Rectal smooth muscle tissue (tissue), 1 donor: ENCODE data around the gene PCP2.

Experiments used
- H3K27ac ChIP-seq: one replicate; pipeline ENCODE4 v1.7.0; 2013; ENCODE audit warnings: low read depth, low read length, inconsistent platforms
- H3K27me3 ChIP-seq: one replicate; pipeline ENCODE4 v1.7.0; 2013; ENCODE audit warnings: low read length; ENCODE audit not compliant: control insufficient read depth, insufficient read depth
- H3K36me3 ChIP-seq: one replicate; pipeline ENCODE4 v1.7.0; 2013; ENCODE audit warnings: low read length; ENCODE audit not compliant: control insufficient read depth, insufficient read depth
- H3K4me1 ChIP-seq: one replicate; pipeline ENCODE4 v1.7.0; 2013; ENCODE audit warnings: low read length; ENCODE audit not compliant: control insufficient read depth, insufficient read depth
- H3K4me3 ChIP-seq: one replicate; pipeline ENCODE4 v1.7.0; 2013; ENCODE audit warnings: low read length
- H3K9ac ChIP-seq: one replicate; pipeline ENCODE4 v1.7.0; 2013; ENCODE audit warnings: low read length

The PCP2 gene

DNA sequence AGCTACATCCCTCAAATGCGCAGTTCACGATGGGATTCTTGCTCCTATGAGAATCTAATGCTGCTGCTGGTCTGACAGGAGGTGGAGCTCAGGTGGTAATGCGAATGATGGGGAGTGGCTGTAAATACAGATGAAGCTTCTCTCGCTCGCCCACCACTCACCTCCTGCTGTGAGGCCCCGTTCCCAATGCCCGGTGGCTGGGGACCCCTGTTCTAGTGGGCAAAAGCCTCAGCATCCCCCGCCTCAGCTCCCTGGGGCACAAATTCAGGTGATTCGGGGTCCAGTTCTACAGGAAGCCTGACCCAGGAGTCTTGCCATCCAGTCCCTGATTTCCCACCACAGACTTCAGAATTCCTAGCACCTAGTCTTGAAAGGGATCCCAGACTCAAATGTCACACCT lies 39.0 kb upstream of the PCP2 start:
- H3K4me3 ChIP-seq, result no peak overlapping the region
- no peaks in the 10 kb centered on the region for H3K36me3 ChIP-seq
- peaks cover 4% of the 10 kb centered on the region for H3K27me3 ChIP-seq
- H3K4me1 ChIP-seq, result no peaks in the 10 kb centered on the region
- H3K9ac ChIP-seq, result no peak overlapping the region
- no peak overlapping the region for H3K27ac ChIP-seq

DNA sequence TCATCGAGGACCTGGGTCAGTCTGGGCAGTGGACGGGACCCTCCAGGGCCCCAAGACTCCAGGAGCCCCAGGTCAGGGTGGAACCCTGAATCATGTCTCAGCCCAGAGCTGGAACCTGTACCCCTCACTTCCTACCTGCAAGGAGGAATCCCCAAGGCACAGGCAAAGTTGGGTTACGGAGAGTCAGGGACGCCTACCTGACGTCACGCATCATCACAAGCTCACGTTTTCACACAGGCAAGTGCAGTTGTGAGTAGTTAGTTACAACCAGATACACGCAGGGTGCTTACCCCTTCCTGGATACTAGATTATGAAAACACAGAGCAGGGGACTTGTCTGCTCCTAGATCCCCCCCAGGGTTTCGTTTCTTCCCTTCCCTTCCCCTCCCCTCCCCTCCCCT lies 37.3 kb upstream of the PCP2 start:
- Histone ChIP-seq H3K4me3 (no peak overlapping the region), H3K27me3 (peaks cover 4% of the 10 kb centered on the region), H3K36me3 (no peaks in the 10 kb centered on the region), H3K9ac (no peak overlapping the region), H3K27ac (no peak overlapping the region), H3K4me1 (no peaks in the 10 kb centered on the region)

DNA sequence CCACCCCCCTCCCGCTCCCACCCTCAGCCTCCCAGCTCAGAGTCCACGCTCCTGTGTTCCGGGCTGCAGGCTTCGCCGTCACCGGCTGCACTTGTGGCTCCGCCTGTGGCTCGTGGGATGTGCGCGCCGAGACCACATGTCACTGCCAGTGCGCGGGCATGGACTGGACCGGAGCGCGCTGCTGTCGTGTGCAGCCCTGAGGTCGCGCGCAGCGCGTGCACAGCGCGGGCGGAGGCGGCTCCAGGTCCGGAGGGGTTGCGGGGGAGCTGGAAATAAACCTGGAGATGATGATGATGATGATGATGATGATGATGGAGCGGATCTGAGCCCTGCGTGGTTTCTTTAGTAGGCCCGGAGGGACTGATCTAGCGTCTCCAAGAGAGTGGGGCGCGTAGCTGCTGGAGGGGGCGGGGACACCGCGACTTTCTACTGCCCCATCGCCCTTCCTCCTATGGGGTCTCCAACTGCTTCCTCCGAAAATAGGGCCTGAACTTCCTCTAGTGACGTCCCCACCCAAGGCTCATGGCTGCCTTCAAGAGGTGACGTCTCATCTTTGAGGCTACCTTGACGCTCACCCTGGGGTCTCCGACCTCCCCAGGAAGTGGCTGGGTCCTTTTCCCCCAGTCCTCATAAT lies 36.7 kb upstream of the PCP2 start:
- no peaks in the 10 kb centered on the region for H3K4me1 ChIP-seq
- no peak overlapping the region for H3K9ac ChIP-seq
- no peak overlapping the region for H3K27ac ChIP-seq
- H3K4me3 ChIP-seq, result no peak overlapping the region
- peaks cover 4% of the 10 kb centered on the region for H3K27me3 ChIP-seq
- no peaks in the 10 kb centered on the region for H3K36me3 ChIP-seq

DNA sequence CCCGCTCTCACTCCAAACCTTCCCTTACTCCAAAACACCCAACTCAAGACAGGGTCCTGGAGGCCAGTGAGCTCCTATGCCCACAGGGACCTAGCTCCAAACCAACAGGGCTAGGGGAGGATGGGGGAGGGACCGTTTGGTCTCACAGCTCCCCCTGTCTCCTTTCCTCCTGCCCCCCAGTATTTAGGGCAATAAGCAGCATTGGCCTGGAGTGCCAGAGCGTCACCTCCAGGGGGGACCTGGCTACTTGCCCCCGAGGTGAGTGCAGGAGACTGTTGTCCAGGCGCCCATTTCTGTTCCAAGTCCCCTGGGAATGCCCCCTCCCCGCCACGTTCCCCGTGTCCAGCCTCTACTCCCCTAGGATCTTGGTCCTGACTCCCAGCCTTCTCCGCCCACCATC lies 36.1 kb upstream of the PCP2 start:
- Histone ChIP-seq H3K4me3 (no peak overlapping the region), H3K9ac (no peak overlapping the region), H3K27me3 (peaks cover 4% of the 10 kb centered on the region)

DNA sequence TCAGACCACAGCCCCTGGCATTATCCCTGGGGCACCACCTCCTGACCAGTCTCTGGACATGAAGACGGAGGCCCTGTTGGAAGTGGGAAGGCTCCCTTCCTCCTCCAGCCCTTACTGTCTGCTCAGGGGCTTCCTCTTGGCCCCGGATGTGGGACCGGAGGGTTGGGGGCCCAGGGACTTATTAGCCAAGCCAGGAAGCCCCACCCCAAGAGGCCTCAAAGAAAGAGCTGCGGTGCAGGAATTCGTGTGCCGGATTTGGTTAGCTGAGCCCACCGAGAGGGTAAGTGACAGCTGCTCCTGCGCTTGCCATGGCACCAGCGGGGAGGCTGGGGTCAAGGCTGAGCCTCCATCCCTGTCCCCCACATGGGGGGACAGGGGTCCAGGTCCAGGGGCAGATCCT lies 35.3 kb upstream of the PCP2 start, which contains the start of gene RETN:
RETN (plus strand) TSS at position 208 of the 400 bp plus-strand sequence. CDS start 278 bp downstream, outside the sequence.
- H3K4me3 ChIP-seq, result no peak within 1 kb of the TSS
- no peaks in the 10 kb centered on the region for H3K4me1 ChIP-seq
- H3K27me3 ChIP-seq, result peaks cover 4% of the 10 kb centered on the region
- H3K27ac ChIP-seq, result no peak within 1 kb of the TSS
- H3K36me3 ChIP-seq, result no peaks in the 10 kb centered on the region
- no peak within 1 kb of the TSS for H3K9ac ChIP-seq

More for the DNA sequence above, 36.1 kb upstream of the PCP2 start:
- Histone ChIP-seq H3K27ac (no peak overlapping the region), H3K36me3 (no peaks in the 10 kb centered on the region), H3K4me1 (no peaks in the 10 kb centered on the region)

DNA sequence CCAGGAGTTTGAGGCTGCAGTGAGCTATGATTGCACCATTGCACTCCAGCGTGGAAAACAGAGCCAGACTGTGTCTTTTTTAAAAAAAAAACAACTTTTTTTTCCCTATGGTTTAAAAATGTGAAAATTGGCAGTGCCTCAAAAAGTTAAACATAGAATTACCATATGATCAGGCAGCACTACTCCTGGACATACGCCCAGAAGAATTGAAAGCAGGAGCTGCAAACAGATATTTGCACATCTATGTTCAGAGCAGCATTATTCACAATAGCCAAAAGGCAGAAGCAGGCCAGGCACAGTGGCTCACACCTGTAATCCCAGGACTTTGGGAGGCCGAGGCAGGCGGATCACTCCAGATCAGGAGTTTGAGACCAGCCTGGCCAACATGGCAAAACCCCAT lies 31.6 kb upstream of the PCP2 start:
- Histone ChIP-seq H3K4me3 (no peak overlapping the region), H3K27me3 (no peaks in the 10 kb centered on the region), H3K4me1 (no peaks in the 10 kb centered on the region), H3K27ac (no peak overlapping the region), H3K36me3 (no peaks in the 10 kb centered on the region), H3K9ac (no peak overlapping the region)

DNA sequence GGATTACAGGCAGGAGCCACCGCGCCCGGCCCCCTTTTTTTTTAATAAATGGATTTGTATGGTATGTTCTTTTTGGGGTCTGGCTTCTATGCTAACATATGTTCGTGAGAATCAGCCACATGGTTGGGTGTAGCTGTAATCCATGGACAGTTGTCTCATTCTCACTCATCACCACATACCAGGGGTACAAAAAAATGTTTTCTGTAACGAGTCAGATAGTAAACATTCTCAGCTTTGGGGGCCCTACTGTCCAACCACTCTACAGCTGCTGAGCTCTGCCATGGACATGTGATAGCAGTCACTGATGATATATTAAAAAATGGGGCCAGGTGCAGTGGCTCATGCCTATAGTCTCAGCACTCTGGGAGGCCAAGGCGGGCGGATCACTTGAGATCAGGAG lies 30.2 kb upstream of the PCP2 start:
- H3K27ac ChIP-seq, result no peak overlapping the region
- no peak overlapping the region for H3K9ac ChIP-seq
- no peaks in the 10 kb centered on the region for H3K4me1 ChIP-seq
- no peak overlapping the region for H3K4me3 ChIP-seq
- H3K27me3 ChIP-seq, result no peaks in the 10 kb centered on the region
- no peaks in the 10 kb centered on the region for H3K36me3 ChIP-seq

DNA sequence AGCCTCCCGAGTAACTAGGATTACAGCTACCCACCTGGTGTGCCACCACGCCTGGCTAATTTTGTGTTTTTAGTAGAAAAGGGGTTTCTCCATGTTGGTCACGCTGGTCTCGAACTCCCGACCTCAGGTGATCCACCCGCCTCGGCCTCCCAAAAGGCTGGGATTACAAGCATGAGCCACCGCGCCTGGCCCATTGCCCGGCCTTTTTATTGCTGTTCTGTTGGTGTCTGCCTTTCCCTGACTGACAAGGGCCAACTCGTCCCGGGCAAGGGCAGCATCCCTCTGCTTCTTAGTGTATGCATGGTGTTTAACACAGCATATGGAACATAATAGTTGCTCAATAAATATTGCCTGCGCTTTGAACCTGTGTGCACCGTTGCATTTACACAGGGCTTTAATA lies 29.1 kb upstream of the PCP2 start:
- H3K4me1 ChIP-seq, result no peaks in the 10 kb centered on the region
- no peaks in the 10 kb centered on the region for H3K36me3 ChIP-seq
- no peak overlapping the region for H3K9ac ChIP-seq
- no peak overlapping the region for H3K4me3 ChIP-seq
- no peaks in the 10 kb centered on the region for H3K27me3 ChIP-seq
- H3K27ac ChIP-seq, result no peak overlapping the region

DNA sequence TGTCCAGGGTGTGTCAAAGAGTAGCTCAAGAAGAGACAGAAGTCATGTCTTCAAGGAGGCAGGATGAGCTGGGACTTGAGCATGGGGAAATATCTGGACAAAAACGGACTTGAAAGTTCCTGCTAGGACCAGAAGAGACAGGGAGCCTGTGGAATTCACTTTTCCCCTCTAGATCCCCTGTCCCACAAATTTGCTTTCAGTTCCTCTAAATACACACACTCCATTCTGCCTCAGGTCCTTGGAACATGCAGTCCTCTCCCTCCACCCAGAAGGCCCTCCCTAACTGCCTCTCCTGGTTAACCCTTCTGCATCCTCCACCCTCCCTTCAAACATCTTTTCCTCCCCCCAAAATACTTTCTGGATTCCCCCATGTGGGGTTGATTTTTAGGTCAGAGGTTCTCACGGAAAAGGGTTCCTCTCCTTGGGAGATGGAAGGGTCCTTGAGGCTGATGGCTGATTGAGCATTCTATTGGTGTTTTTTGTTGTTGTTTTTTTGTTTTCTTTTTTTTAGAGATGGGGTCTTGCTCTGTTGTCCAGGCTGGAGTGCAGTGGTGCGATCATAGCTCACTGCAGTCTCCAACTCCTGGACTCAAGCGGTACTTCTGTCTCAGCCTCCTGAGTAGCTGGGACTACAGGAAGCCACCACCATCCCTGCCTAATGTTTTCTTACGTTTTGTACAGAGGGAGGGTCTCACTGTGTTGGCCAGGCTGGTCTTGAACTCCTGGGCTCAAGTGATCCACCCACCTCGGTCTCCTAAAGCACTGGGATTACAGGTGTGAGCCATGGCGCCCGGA lies 28.4 kb upstream of the PCP2 start:
- Histone ChIP-seq H3K9ac (no peak overlapping the region), H3K27me3 (no peaks in the 10 kb centered on the region), H3K4me1 (no peaks in the 10 kb centered on the region), H3K27ac (no peak overlapping the region), H3K36me3 (no peaks in the 10 kb centered on the region), H3K4me3 (no peak overlapping the region)

DNA sequence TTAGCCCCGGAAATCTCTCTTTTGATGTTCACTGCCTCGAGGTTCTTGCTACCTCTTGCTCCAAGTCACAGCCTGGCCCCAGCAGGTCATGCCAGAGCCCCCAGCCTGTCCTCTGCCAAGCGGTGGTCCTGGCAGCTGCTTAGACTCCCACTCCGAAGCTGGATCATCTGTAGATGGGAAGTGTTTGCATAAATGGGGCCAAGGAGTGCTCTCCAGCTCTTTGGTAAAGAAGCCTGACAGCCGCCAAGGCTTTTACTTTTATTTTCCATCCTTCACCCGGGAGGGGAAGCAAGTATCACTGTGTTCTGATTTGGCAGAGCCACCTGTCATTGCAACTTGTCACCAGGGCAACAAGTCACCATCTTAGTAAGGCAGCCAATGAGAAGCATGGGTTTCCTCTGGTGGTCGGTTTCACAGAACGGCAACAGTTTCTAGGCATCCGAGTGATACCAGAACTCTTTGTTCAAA lies 24.7 kb upstream of the PCP2 start:
- Histone ChIP-seq H3K9ac (no peak overlapping the region), H3K4me3 (no peak overlapping the region), H3K27me3 (no peaks in the 10 kb centered on the region), H3K36me3 (no peaks in the 10 kb centered on the region), H3K4me1 (no peaks in the 10 kb centered on the region), H3K27ac (no peak overlapping the region)

DNA sequence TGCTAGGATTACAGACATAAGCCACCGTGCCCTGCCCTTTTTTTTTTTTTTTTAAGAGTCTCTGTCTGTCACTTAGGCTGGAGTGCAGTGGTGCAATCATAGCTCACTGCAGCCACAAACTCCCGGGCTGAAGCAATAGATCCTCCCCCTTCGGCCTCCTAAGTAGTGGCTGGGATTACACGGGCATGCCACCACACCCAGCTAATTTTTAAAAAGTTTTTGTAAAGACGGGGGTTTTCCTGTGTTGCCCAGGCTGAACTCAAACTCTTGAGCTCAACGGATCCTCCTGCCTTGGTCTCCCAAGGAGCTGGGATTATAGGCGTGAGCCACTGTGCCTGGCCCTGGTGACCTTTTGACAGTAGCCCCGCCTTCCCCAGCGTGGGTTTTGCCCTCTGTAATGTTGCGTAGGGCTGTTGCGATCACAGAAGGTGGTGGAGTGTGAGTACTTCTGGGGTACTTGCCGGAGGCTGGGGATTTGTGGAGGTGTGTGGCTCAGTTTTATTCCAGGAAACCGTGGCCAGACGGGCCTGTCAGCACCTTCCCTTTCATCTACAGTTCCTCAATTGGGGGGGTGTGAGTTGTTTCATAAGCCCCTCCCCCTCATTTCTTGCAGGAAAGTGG lies 23.7 kb upstream of the PCP2 start:
- H3K27me3 ChIP-seq, result no peaks in the 10 kb centered on the region
- H3K4me3 ChIP-seq, result no peak overlapping the region
- no peak overlapping the region for H3K27ac ChIP-seq
- H3K4me1 ChIP-seq, result peaks cover 1% of the 10 kb centered on the region
- no peak overlapping the region for H3K9ac ChIP-seq
- H3K36me3 ChIP-seq, result no peaks in the 10 kb centered on the region

DNA sequence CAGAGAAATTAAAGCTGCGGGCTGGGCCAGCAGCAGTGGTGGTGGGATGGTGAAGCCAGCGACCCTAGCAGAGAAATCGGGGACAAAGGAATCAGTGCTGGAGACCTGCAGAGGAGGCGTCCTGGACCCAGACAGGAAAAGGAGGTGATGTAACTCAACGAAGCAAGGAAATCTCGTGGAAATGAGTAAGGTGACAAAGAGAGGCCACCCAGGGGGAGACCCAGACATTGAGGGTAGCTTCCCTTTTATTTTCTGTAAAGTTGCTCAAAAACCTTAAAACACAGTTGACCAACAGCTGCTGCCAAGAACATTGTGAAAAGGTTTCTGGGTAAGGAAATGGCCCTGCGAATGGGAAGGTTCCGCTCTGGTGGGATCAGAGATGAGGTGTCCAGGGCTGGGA lies 22.1 kb upstream of the PCP2 start:
- Histone ChIP-seq H3K27ac (no peak overlapping the region), H3K4me3 (no peak overlapping the region), H3K36me3 (no peaks in the 10 kb centered on the region), H3K4me1 (peaks cover 3% of the 10 kb centered on the region), H3K9ac (no peak overlapping the region), H3K27me3 (no peaks in the 10 kb centered on the region)
